SK-N-SH treated with all-trans-retinoic acid at 6 μM for 48 hours (cell line): ENCODE measurements around the gene LRRFIP1.

Experiments
- CREB5 ChIP-seq: fragments of 250-450 bp; sonication (Bioruptor Pico); IDR thresholded peaks from 2 replicates; pipeline ENCODE4 v1.5.1; 2020; ENCODE audit warnings: low read depth, mild to moderate bottlenecking, moderate library complexity
- GLIS3 ChIP-seq: fragments of 250-450 bp; sonication (Bioruptor Pico); IDR thresholded peaks from 2 replicates; pipeline ENCODE4 v1.5.0; 2020; ENCODE audit warnings: mild to moderate bottlenecking, moderate library complexity
- ISL1 ChIP-seq: fragments of 250-450 bp; sonication (Bioruptor Pico); IDR thresholded peaks from 2 replicates; pipeline ENCODE4 v2.1.2; 2022; ENCODE audit warnings: mild to moderate bottlenecking, moderate library complexity
- OSR1 ChIP-seq: fragments of 250-450 bp; sonication (Bioruptor Pico); IDR thresholded peaks from 2 replicates; pipeline ENCODE4 v1.8.0; 2022; ENCODE audit warnings: moderate library complexity, mild to moderate bottlenecking, inconsistent platforms
- PATZ1 ChIP-seq: fragments of 250-450 bp; sonication (Bioruptor Pico); IDR thresholded peaks from 2 replicates; pipeline ENCODE4 v1.8.0; 2020; ENCODE audit warnings: mild to moderate bottlenecking, moderate library complexity, borderline replicate concordance
- POU6F1 ChIP-seq: fragments of 250-450 bp; sonication (Bioruptor Pico); IDR thresholded peaks from 2 replicates; pipeline ENCODE4 v1.8.0; 2021; ENCODE audit warnings: low read depth, mild to moderate bottlenecking, moderate library complexity, borderline replicate concordance
- SNAI2 ChIP-seq: fragments of 250-450 bp; sonication (Bioruptor Pico); IDR thresholded peaks from 2 replicates; pipeline ENCODE4 v1.5.0; 2020; ENCODE audit warnings: mild to moderate bottlenecking, moderate library complexity
- TOX ChIP-seq: fragments of 250-450 bp; sonication (Bioruptor Pico); IDR thresholded peaks from 2 replicates; pipeline ENCODE4 v1.8.0; 2021; ENCODE audit warnings: mild to moderate bottlenecking, moderate library complexity, borderline replicate concordance
- ZFP3 ChIP-seq: fragments of 250-450 bp; sonication (Bioruptor Pico); IDR thresholded peaks from 2 replicates; pipeline ENCODE4 v1.5.0; 2020; ENCODE audit warnings: mild to moderate bottlenecking, moderate library complexity
- ZNF70 ChIP-seq: fragments of 450-650 bp; formaldehyde crosslinking; IDR thresholded peaks from 2 replicates; pipeline ENCODE4 v1.5.0; 2020; ENCODE audit warnings: mild to moderate bottlenecking, moderate library complexity

GRCh38 chr2:237758185-237758584 is 130.8 kb downstream of the LRRFIP1 start:
- TF ChIP-seq ZFP3 (CRISPR knock-in tag) (no peak), OSR1 (CRISPR knock-in tag) (no peak), ZNF70 (CRISPR knock-in tag) (no peak), GLIS3 (CRISPR knock-in tag) (no peak), CREB5 (CRISPR knock-in tag) (no peak), ISL1 (no peak), POU6F1 (CRISPR knock-in tag) (no peak), TOX (CRISPR knock-in tag) (no peak), PATZ1 (CRISPR knock-in tag) (no peak), SNAI2 (CRISPR knock-in tag) (no peak)
